ENCODE measurements around the gene SLC9A9. TPM values are rescaled to one million over a fixed set of nuclear protein-coding genes. Genes with fewer than 3 reads are reported as not detected.

SLC9A9 gene
- total and polyA plus RNA-seq, 10 of the 15 experiments (the other 5 are each of a cell fraction or from before 2014, with no cell fraction given), result 3.5 to 14.2 (median 9.3) TPM

DNA sequence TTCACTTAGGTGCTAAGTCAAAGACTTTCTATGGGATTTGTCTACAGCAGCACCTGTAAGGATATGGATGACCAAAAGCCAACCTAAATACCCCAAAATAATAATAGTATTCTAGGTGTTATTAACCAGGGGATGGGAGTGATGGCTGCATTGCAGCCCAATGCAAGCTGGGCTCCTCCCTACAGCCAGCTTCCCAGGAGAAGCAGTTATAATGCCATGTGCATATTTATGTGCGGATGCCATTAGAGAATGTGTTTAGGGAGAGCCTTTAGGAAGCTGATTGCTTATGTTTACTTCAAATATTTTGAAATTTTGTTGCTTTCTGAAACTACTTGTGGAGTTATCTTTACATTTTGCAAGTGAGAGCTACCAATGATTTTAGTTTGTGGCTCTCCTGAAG is 491.4 kb downstream of the SLC9A9 start (continued):
- TF ChIP-seq PKNOX1 (IDR thresholded peaks at IDR 0.05) (no peak), NFYB (IDR thresholded peaks at IDR 0.05; ENCODE audit: insufficient read depth, low read depth, low read length) (no peak), CREB1 (IDR thresholded peaks at IDR 0.05; ENCODE audit: low read depth) (no peak), JUNB (IDR thresholded peaks at IDR 0.05) (no peak), CREM (IDR thresholded peaks at IDR 0.05; ENCODE audit: low read depth) (no peak), TAF1 (IDR thresholded peaks at IDR 0.05; ENCODE audit: borderline replicate concordance, low read depth, low read length) (no peak)

DNA sequence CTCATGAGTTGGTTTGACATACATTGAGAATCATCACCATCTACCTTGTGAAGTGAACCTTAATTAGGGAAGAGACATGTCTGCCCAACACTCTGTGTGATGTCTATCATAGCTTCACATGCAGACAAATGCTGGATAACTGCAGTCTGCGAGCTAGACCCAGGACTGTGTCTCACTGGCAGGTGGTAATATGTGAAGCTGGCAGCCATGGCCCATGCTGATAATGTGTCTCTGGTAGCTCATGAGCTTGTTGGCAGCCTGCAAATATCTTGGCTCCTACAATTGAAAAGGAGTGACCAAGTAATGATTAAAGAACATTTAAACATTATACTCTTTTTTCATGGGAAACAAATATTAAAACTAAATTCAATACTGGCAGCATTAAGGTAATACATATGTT is 493.9 kb downstream of the SLC9A9 start:
- Histone ChIP-seq H3K27ac (ENCODE audit: control insufficient read depth, insufficient read depth) (no peak overlapping the region), H2AFZ (ENCODE audit: control insufficient read depth, low read depth, low read length) (no peak overlapping the region), H3K36me3 (ENCODE audit: control insufficient read depth in 2 of 2, insufficient read depth in 2 of 2, low read length in 1 of 2) (no peaks in the 10 kb centered on the region), H3K27me3 (replicated peaks in 1 of 2; ENCODE audit: control insufficient read depth in 2 of 2, insufficient read depth in 2 of 2, low read length in 1 of 2) (no peaks in the 10 kb centered on the region), H3K4me1 (ENCODE audit: control insufficient read depth, insufficient read depth, low read length) (no peaks in the 10 kb centered on the region), H4K20me1 (ENCODE audit: control insufficient read depth, insufficient read depth) (no peaks in the 10 kb centered on the region), H3K9me3 (replicated peaks; ENCODE audit: control insufficient read depth, insufficient read depth, low read length) (no peaks in the 10 kb centered on the region), H3K79me2 (ENCODE audit: control insufficient read depth, insufficient read depth, low read length) (no peaks in the 10 kb centered on the region), H3K4me3 (no peak overlapping the region), H3K9ac (ENCODE audit: control insufficient read depth, insufficient read depth, low read length) (no peak overlapping the region), H3K4me2 (ENCODE audit: control insufficient read depth, insufficient read depth) (no peak overlapping the region)
- POLR2A ChIA-PET, result no interaction called here
- CTCF ChIA-PET, result no interaction called here
- intact Hi-C loops (cut with micrococcal nuclease; ENCODE audit: unreplicated experiment) (no loop called here), in situ Hi-C loops (cut with MboI) (no loop called here)
- SMC1A ChIA-PET (ENCODE audit: uncharacterized antibody, unreplicated experiment), result no interaction called here
- 94% methylated on average over 1 of the region's 1 CpG for WGBS (ENCODE audit: insufficient coverage, insufficient replicate concordance, low lambda C conversion rate, missing lambda C conversion rate)
- DNase-seq (ENCODE audit: low read depth, low spot score) (no peak), FAIRE-seq (no peak), ATAC-seq (no peak)
- no TSS peak for BruUV-seq (replicated peaks)
- RAD21 ChIA-PET (ENCODE audit: unreplicated experiment), result no interaction called here
- TF ChIP-seq MTA3 (IDR thresholded peaks at IDR 0.05; ENCODE audit: borderline replicate concordance, low read length) (no peak), MYC (IDR thresholded peaks at IDR 0.05; ENCODE audit: insufficient read depth, insufficient read length, insufficient replicate concordance, low read length, severe bottlenecking) (no peak), ZNF384 (IDR thresholded peaks at IDR 0.05; ENCODE audit: borderline replicate concordance, low read depth, low read length) (no peak), EGR1 (IDR thresholded peaks at IDR 0.05; ENCODE audit: borderline replicate concordance in 1 of 2, low read depth in 2 of 2, low read length in 2 of 2) (no peak), SIN3A (IDR thresholded peaks at IDR 0.05; ENCODE audit: low read depth, low read length) (no peak), MLLT1 (IDR thresholded peaks at IDR 0.05) (no peak), RFX5 (IDR thresholded peaks at IDR 0.05; ENCODE audit: low read depth, low read length) (no peak), POLR2A (IDR thresholded peaks at IDR 0.05; ENCODE audit: low read depth, low read length) (no peak), IRF4 (IDR thresholded peaks at IDR 0.05; ENCODE audit: low read depth, low read length) (no peak), NBN (IDR thresholded peaks at IDR 0.05) (no peak), STAT1 (conservative IDR thresholded peaks at IDR 0.05) (no peak), IRF5 (IDR thresholded peaks at IDR 0.05; ENCODE audit: borderline replicate concordance) (no peak), ZBTB33 (IDR thresholded peaks at IDR 0.05) (no peak)
